ENCODE data around the gene NOX3. TPM values are rescaled to one million over a fixed set of nuclear protein-coding genes. Genes with fewer than 3 reads are reported as not detected.

Gene NOX3
- total and polyA plus RNA-seq, 2 donors from 2014 or later, result not detected

GRCh38 chr6:155495011-155495768 lies 39.6 kb upstream of the NOX3 start:
- intact Hi-C loops (cut with DNase I), result no loop called here
- no peak for FAIRE-seq
- no peaks in the 10 kb centered on the region for H3K9me3 ChIP-seq (ENCODE audit: control insufficient read depth in 2 of 3, insufficient read depth in 1 of 3, low read length in 3 of 3)
- DNase-seq, result peak; percentile 47 to 82 (median 65)
- no peak overlapping the region for H3K27ac ChIP-seq (ENCODE audit: low read depth in 2 of 2, low read length in 2 of 2)
- no peak overlapping the region for H3K9ac ChIP-seq (ENCODE audit: low read length in 3 of 3)
- H3K36me3 ChIP-seq (ENCODE audit: control insufficient read depth in 2 of 3, insufficient read depth in 3 of 3, low read length in 3 of 3), result no peaks in the 10 kb centered on the region
- H3K4me3 ChIP-seq (ENCODE audit: low read length in 3 of 3), result no peak overlapping the region
- no peaks in the 10 kb centered on the region for H3K27me3 ChIP-seq (ENCODE audit: control insufficient read depth, insufficient read depth, low read length)
- TF ChIP-seq CTCF (IDR thresholded peaks at IDR 0.05; ENCODE audit: borderline replicate concordance, extremely low read depth, insufficient read depth), result peak; percentile 39
- no peaks in the 10 kb centered on the region for H3K4me1 ChIP-seq (ENCODE audit: control insufficient read depth in 2 of 3, insufficient read depth in 2 of 3, low read depth in 1 of 3, low read length in 3 of 3)

GRCh38 chr6:155493694-155494143 lies 38.1 kb upstream of the NOX3 start:
- Histone ChIP-seq H3K9me3 (ENCODE audit: control insufficient read depth in 2 of 3, insufficient read depth in 1 of 3, low read length in 3 of 3) (no peaks in the 10 kb centered on the region), H3K36me3 (ENCODE audit: control insufficient read depth in 2 of 3, insufficient read depth in 3 of 3, low read length in 3 of 3) (no peaks in the 10 kb centered on the region), H3K4me1 (ENCODE audit: control insufficient read depth in 2 of 3, insufficient read depth in 2 of 3, low read depth in 1 of 3, low read length in 3 of 3) (no peaks in the 10 kb centered on the region), H3K27ac (ENCODE audit: low read depth in 2 of 2, low read length in 2 of 2) (peak overlapping the region in 1 of 2 donors; percentile 26), H3K27me3 (ENCODE audit: control insufficient read depth, insufficient read depth, low read length) (no peaks in the 10 kb centered on the region), H3K4me3 (ENCODE audit: low read length in 3 of 3) (no peak overlapping the region), H3K9ac (ENCODE audit: low read length in 3 of 3) (no peak overlapping the region)
- FAIRE-seq (no peak), DNase-seq (peak in 1 of 5 donors; percentile 31)
- no peak for TF ChIP-seq CTCF (IDR thresholded peaks at IDR 0.05; ENCODE audit: borderline replicate concordance, extremely low read depth, insufficient read depth)
- intact Hi-C loops (cut with DNase I), result no loop called here

- intact Hi-C loops (cut with DNase I), result no loop called here
- no peak for DNase-seq
- Histone ChIP-seq H3K36me3 (ENCODE audit: control insufficient read depth in 2 of 3, insufficient read depth in 3 of 3, low read length in 3 of 3) (no peaks in the 10 kb centered on the region), H3K9me3 (ENCODE audit: control insufficient read depth in 2 of 3, insufficient read depth in 1 of 3, low read length in 3 of 3) (no peaks in the 10 kb centered on the region), H3K4me1 (ENCODE audit: control insufficient read depth in 2 of 3, insufficient read depth in 2 of 3, low read depth in 1 of 3, low read length in 3 of 3) (no peaks in the 10 kb centered on the region), H3K27me3 (ENCODE audit: control insufficient read depth, insufficient read depth, low read length) (no peaks in the 10 kb centered on the region), H3K4me3 (ENCODE audit: low read length in 3 of 3) (no peak overlapping the region), H3K27ac (ENCODE audit: low read depth in 2 of 2, low read length in 2 of 2) (peak overlapping the region in 1 of 2 donors; percentile 26), H3K9ac (ENCODE audit: low read length in 3 of 3) (no peak overlapping the region)
- FAIRE-seq, result no peak
- no peak for TF ChIP-seq CTCF (IDR thresholded peaks at IDR 0.05; ENCODE audit: borderline replicate concordance, extremely low read depth, insufficient read depth)
These were observed 37.5 kb upstream of the NOX3 start for GRCh38 chr6:155493026-155493693.
